IMR-90 (cell line): ENCODE measurements around the gene PRKG2. TPM values are rescaled to one million over a fixed set of nuclear protein-coding genes. Genes with fewer than 3 reads are reported as not detected.

Source experiments
- ATAC-seq: fragments of 200-7000 bp; cut with Tn5 transposase; 2 replicates; pipeline ENCODE4 v1.9.1; 2020; ENCODE audit warnings: low read depth, mild to moderate bottlenecking, moderate library complexity
- BruUV-seq: library from RNA; stranded (reverse); fragments of 400-500 nt; replicated peaks from 2 replicates; lab custom pipeline; 2021; lab: Mats Ljungman, UMichigan
- CTCF ChIA-PET: fragments of 300-600 bp; formaldehyde crosslinking; extraction: SDS; loops from one replicate; lab custom pipeline; 2021; ENCODE audit warnings: antibody characterized with exemption; lab: Yijun Ruan, JAX
- POLR2A ChIA-PET: fragments of 300-600 bp; sonication (Branson Sonifier 250); formaldehyde crosslinking; loops from one replicate; lab custom pipeline; 2022; ENCODE audit warnings: antibody characterized with exemption; ENCODE audit not compliant: unreplicated experiment; lab: Charles Lee
- DNase-seq: peaks from one replicate; pipeline ENCODE4 v3.0.0; 2013
- H2AFZ ChIP-seq: replicated peaks from 2 replicates; pipeline ENCODE3; 2013; ENCODE audit warnings: low read length, mild to moderate bottlenecking; ENCODE audit not compliant: poor library complexity
- H2AK5ac ChIP-seq: 2 replicates; pipeline ENCODE4 v1.6.1; 2013; ENCODE audit warnings: low read depth, low read length, inconsistent platforms
- H2AK9ac ChIP-seq: replicated peaks from 2 replicates; pipeline ENCODE3; 2013; ENCODE audit warnings: mild to moderate bottlenecking, low read depth, low read length, moderate library complexity; ENCODE audit not compliant: poor library complexity
- H2BK120ac ChIP-seq: 2 replicates; pipeline ENCODE4 v1.6.1; 2013; ENCODE audit warnings: low read depth, low read length, inconsistent platforms
- H2BK15ac ChIP-seq: 3 replicates; pipeline ENCODE4 v1.6.1; 2013; ENCODE audit warnings: low read depth, low read length, inconsistent platforms
- H2BK20ac ChIP-seq: 2 replicates; pipeline ENCODE4 v1.6.1; 2013; ENCODE audit warnings: low read depth, mild to moderate bottlenecking, inconsistent platforms, low read length, moderate library complexity
- H2BK5ac ChIP-seq: 2 replicates; pipeline ENCODE4 v1.6.1; 2013; ENCODE audit warnings: mild to moderate bottlenecking, low read depth, low read length, inconsistent platforms; ENCODE audit not compliant: poor library complexity, severe bottlenecking
- H3K14ac ChIP-seq: replicated peaks from 2 replicates; pipeline ENCODE4 v1.6.1; 2013; ENCODE audit warnings: low read depth, low read length, inconsistent platforms
- H3K18ac ChIP-seq: 2 replicates; pipeline ENCODE4 v1.6.1; 2013; ENCODE audit warnings: low read depth, low read length, control low read depth
- H3K23ac ChIP-seq: 2 replicates; pipeline ENCODE4 v1.6.1; 2013; ENCODE audit warnings: low read depth, low read length, inconsistent platforms
- H3K27ac ChIP-seq: 2 replicates; pipeline ENCODE4 v1.5.1; 2013; ENCODE audit warnings: mild to moderate bottlenecking, control low read depth, low read length; ENCODE audit not compliant: insufficient read depth
- H3K27me3 ChIP-seq: 2 replicates; pipeline ENCODE4 v1.6.1; 2013; ENCODE audit warnings: low read length; ENCODE audit not compliant: control insufficient read depth, insufficient read depth
- H3K36me3 ChIP-seq: 2 replicates; pipeline ENCODE4 v1.6.1; 2013; ENCODE audit warnings: low read length, mixed read lengths; ENCODE audit not compliant: control insufficient read depth, insufficient read depth
- H3K4ac ChIP-seq: 2 replicates; pipeline ENCODE4 v1.6.1; 2013; ENCODE audit warnings: low read depth, low read length, inconsistent platforms
- H3K4me1 ChIP-seq: 2 replicates; pipeline ENCODE4 v1.6.1; 2013; ENCODE audit warnings: low read length, mixed read lengths; ENCODE audit not compliant: control insufficient read depth, insufficient read depth
- H3K4me2 ChIP-seq: 2 replicates; pipeline ENCODE4 v1.6.1; 2013; ENCODE audit warnings: low read depth, mild to moderate bottlenecking, control low read depth, low read length, moderate library complexity
- H3K4me3 ChIP-seq: 2 replicates; pipeline ENCODE4 v1.5.1; 2013; ENCODE audit warnings: low read depth, mild to moderate bottlenecking, control low read depth, low read length, moderate library complexity; ENCODE audit not compliant: insufficient read depth
- H3K56ac ChIP-seq: 2 replicates; pipeline ENCODE4 v1.6.1; 2013; ENCODE audit warnings: low read length, inconsistent platforms; ENCODE audit not compliant: insufficient read depth; ENCODE audit errors: extremely low read depth
- H3K79me1 ChIP-seq, 2 experiments: 2 replicates each; pipeline ENCODE4 v1.6.1; 2013; ENCODE audit warnings: low read length in 2 of 2, inconsistent platforms in 1 of 2, low read depth in 1 of 2
- H3K9ac ChIP-seq: 2 replicates; pipeline ENCODE4 v1.6.1; 2013; ENCODE audit warnings: low read depth, low read length, control low read depth
- H3K9me1 ChIP-seq: 2 replicates; pipeline ENCODE4 v1.6.1; 2013; ENCODE audit warnings: low read length, inconsistent platforms; ENCODE audit not compliant: insufficient read depth
- H3K9me3 ChIP-seq: 2 replicates; pipeline ENCODE4 v1.6.1; 2013; ENCODE audit warnings: low read length; ENCODE audit not compliant: control insufficient read depth, insufficient read depth
- H4K20me1 ChIP-seq: 2 replicates; pipeline ENCODE4 v1.6.1; 2013; ENCODE audit warnings: low read length, inconsistent platforms; ENCODE audit not compliant: insufficient read depth
- H4K5ac ChIP-seq: 2 replicates; pipeline ENCODE4 v1.6.1; 2013; ENCODE audit warnings: mild to moderate bottlenecking, low read depth, low read length, control low read depth
- H4K8ac ChIP-seq, 2 experiments: 2 replicates each; pipeline ENCODE4 v1.6.1; 2013; ENCODE audit warnings: low read depth in 2 of 2, low read length in 2 of 2, control low read depth in 1 of 2, inconsistent platforms in 1 of 2
- H4K91ac ChIP-seq: 2 replicates; pipeline ENCODE4 v1.6.1; 2013; ENCODE audit warnings: low read depth, low read length, inconsistent platforms; ENCODE audit not compliant: insufficient read depth
- CHD1 ChIP-seq: IDR thresholded peaks from 2 replicates; pipeline ENCODE4 v1.6.1; 2012; ENCODE audit warnings: low read depth, low read length, improper control_type of control experiment
- POLR2A ChIP-seq: IDR thresholded peaks from 2 replicates; pipeline ENCODE4 v1.6.1; 2012; ENCODE audit warnings: mild to moderate bottlenecking, low read depth, low read length
- RCOR1 ChIP-seq: IDR thresholded peaks from 2 replicates; pipeline ENCODE4 v1.6.1; 2012; ENCODE audit warnings: mild to moderate bottlenecking, low read length, improper control_type of control experiment; ENCODE audit not compliant: insufficient replicate concordance
- RFX5 ChIP-seq: IDR thresholded peaks from 2 replicates; pipeline ENCODE4 v1.8.0; 2012; ENCODE audit warnings: low read depth, mild to moderate bottlenecking, low read length, moderate library complexity
- WGBS, 2 experiments: methylation state at CpG; one replicate each; pipeline versions ENCODE4 v1.1.5 to v1.1.7; 2013; ENCODE audit warnings: missing lambda C conversion rate in 2 of 2; ENCODE audit not compliant: insufficient read length in 1 of 2; ENCODE audit errors: extremely low coverage in 2 of 2; 5-methylcytosine and 5-hydroxymethylcytosine counted together
- dilution Hi-C: fragments of 300-500 bp; cut with HindIII; formaldehyde crosslinking; loops from one replicate; pipeline ENCODE4 v1.14.3; 2018; ENCODE audit warnings: low sequenced_read_pairs; ENCODE audit not compliant: unreplicated experiment
- in situ Hi-C: fragments of 300-500 bp; cut with MboI; formaldehyde crosslinking; loops from 3 replicates; pipeline ENCODE4 v1.14.3; 2019; ENCODE audit warnings: low sequenced_read_pairs, inconsistent platforms, mixed read lengths
- intact Hi-C: fragments of 100-400 bp; cut with micrococcal nuclease; formaldehyde crosslinking; loops from 2 replicates; pipeline ENCODE4 v1.10.0; 2022
- polyA plus RNA-seq, 3 experiments: library from polyadenylated mRNA; depleted of rRNA; stranded (reverse); fragments of >200 nt; gene quantifications; 2 replicates each; pipeline ENCODE4 v1.2.3, GENCODE V29; 2012; ENCODE audit warnings: low replicate concordance in 1 of 3
- total RNA-seq: library from RNA; depleted of rRNA; stranded (reverse); fragments of >200 nt; gene quantifications from 2 replicates; pipeline ENCODE4 v1.2.3, GENCODE V29; 2012

Gene PRKG2
- total and polyA plus RNA-seq, 2 of the 4 experiments (the other 2 are of a cell fraction), result 0.44 to 2.0 TPM

GRCh38 chr4:81118086-81118485, 96.9 kb downstream of the PRKG2 start:
- ChIA-PET POLR2A (no interaction called here), CTCF (no interaction called here)
- in situ Hi-C loops, result no loop called here
- intact Hi-C loops, result no loop called here
- Histone ChIP-seq H3K4me2 (no peak overlapping the region), H3K27me3 (no peaks in the 10 kb centered on the region), H3K23ac (no peak overlapping the region), H2BK5ac (no peak overlapping the region), H2BK120ac (no peak overlapping the region), H2AFZ (no peak overlapping the region), H3K14ac (no peak overlapping the region), H2AK9ac (no peak overlapping the region), H3K9ac (no peak overlapping the region), H3K4me3 (no peak overlapping the region), H4K8ac (no peak overlapping the region), H3K36me3 (no peaks in the 10 kb centered on the region), H2BK20ac (no peak overlapping the region), H3K27ac (no peak overlapping the region), H3K79me1 (no peaks in the 10 kb centered on the region), H3K9me1 (no peaks in the 10 kb centered on the region), H4K20me1 (no peaks in the 10 kb centered on the region), H2AK5ac (no peak overlapping the region), H3K4me1 (no peaks in the 10 kb centered on the region), H3K18ac (no peak overlapping the region), H4K91ac (no peak overlapping the region), H3K4ac (no peak overlapping the region), H2BK15ac (no peak overlapping the region), H3K9me3 (no peaks in the 10 kb centered on the region), H3K56ac (no peak overlapping the region), H4K5ac (no peak overlapping the region)
- ATAC-seq (peak; percentile 27; the same call in 1 of the 2 replicates), DNase-seq (peak; percentile 54)
- dilution Hi-C loops, result no loop called here
- BruUV-seq, result no TSS peak
- no peak for TF ChIP-seq CHD1
- TF ChIP-seq RCOR1, result no peak
- TF ChIP-seq POLR2A, result no peak
- no peak for TF ChIP-seq RFX5
- WGBS, 2 experiments, result 0% methylated on average over 1 of the region's 7 CpGs; no CpG with 5 or more reads in 1 of the 2 experiments
